Tongue (tissue), 2 donors: Measurements from ENCODE around the gene NPC2. TPM values are rescaled to one million over a fixed set of nuclear protein-coding genes. Genes with fewer than 3 reads are reported as not detected.

Experiments used
- DNase-seq: peaks from one replicate; pipeline ENCODE4 v3.0.0-alpha.2; 2015
- total RNA-seq: library from RNA; depleted of rRNA; stranded (reverse); fragments of >200 nt; gene quantifications from one replicate; pipeline ENCODE4 v1.2.3, GENCODE V29; 2014

The NPC2 gene
- total RNA-seq, 1 donor from 2014 or later: 67.7 TPM

DNA sequence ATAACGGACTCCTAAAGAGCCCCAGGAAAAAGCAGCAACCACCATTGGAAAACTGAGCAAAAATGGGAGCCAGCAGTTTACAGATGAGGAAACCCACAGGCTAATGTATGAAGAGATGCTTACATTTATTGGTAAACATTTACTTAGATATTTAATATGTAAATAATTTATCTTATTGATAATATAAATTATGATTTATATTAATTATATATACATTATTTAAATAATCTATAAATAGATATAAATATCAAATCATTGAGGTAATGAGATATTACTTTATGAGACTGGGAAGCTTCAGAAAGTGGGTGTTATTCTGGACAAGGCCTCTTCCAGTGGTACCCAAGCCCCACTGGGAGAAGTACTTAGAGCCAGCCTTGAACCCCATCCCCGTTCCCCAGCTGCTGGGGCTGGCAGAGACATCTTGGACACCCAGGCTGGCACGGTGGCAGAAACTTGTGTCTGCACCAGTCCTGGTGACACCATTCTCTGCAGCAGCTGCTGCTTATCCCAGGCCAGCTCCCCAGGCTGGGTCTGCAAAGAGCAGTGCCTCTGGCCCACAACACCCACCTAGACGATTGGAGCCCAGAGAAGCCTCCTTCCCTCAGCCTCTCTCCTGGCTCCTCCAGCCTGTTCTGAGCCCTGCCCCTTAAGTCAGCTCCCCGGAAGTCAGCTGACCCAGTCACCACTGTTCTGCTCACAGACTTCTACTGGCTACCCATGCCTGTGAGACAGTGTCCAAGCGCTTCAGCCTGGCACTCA, 26.4 kb upstream of the NPC2 start:
- peak; percentile 70 for DNase-seq

DNA sequence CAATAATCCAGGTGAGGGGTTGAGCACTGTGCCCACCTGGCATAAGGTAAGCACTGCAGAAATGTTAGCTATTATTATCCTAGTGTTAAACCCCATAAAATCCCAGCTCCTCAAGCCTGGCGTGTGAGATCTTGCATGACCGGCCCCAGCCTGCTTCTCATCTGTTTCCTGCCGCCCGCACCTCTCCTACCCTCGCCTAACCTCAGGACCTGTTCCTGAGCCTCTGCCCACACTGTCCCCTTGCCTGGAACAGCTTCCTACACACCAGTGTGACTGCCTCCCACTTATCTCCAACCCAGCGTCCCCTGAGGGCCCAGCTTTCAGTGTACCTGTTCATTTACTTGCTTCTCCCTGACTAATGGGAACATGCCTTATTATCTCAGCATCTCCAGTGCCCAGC, 25.1 kb upstream of the NPC2 start:
- DNase-seq: no peak

DNA sequence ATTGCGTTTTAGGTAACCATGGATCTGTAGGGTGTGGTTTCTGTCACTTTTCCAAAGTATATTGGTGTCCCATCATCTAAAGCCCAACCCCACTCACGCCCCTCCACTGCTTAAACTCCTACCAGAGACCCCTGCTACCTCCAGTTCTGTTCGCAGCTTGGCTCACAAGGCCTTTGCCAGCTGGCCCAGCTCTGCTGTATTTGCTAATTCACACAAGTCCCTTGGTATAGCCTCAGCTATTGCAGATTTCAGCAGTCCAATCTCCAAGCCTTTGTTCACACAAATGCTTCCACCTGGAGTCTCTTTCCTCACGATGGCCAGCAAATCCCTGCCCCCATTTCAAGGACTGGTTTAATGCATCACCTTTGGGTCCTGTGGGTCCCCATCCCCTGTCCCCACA, 24.6 kb upstream of the NPC2 start:
- no peak for DNase-seq

GRCh38 chr14:74516451-74517160, 23.5 kb upstream of the NPC2 start:
- DNase-seq: no peak

DNA sequence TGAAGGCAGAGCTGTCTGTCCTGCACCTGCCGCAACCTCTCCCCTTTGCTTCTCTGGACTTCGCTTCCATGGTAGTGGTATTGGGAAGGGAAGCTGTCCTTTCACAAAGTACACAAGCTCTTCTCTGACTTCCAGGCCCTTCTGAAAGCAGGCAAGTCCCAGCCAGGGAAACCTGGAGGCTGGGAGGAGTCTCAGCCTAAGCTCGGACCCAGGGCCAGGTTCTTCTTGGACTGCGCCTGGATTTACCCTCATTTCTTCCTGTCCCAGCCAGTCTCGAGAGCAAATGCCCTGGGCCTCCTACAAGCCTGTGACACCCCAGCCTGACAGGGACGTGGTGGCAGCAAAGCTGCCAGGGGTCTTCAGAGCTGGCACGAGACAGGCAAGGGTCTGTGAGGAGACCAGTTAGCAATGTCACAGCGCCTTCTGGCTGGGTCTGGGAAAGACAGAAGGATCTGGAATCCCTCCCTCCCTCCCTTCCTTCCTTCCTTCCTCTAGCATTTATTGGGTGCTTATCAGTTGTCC, 22.8 kb upstream of the NPC2 start:
- DNase-seq: no peak

DNA sequence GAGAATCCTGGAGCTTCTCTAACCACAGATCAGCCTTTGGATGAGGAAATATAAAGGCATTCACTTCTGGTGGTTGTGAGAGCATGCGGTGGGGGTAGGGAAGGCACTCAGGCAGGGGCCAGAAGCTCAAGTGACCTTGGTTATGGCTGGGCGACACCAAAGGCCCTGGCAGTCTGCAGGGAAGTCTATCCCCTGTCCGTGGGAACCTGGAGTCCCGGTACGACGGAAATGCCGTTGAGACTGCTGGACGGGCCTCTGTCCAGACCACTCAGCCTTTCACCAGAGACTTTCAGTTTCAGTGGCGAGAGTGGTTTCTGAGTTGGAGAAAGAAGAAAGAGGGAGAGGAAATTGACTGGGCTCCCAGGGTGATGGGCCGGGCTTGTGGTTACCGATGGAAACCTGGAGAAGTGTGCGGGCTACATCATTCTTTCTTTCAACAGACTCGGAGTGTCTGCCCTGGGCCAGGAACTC, 21.4 kb upstream of the NPC2 start:
- DNase-seq: peak; percentile 37

GRCh38 chr14:74511966-74512830, 19.1 kb upstream of the NPC2 start:
- no peak for DNase-seq

DNA sequence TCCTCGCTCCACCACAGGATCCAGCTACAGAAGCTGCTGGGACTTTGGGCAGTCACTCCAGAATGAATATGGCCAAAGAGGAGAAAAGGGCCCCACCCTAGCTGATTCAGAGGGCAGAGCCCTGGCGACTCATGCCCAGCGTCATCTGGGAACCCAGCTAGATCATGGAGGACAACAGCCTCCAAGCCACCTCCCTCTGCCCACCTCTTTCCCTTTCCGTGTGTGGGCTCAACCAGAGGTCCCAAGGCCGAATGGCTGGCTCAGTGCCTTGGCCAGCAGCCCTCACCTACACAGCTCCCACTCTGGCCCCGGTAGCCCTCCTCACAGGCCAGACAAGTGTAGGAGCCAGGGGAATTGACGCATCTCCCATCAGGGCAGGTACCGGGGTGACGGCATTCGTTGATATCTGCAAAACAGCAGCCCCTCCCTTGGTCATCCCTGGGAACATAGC, 17.9 kb upstream of the NPC2 start:
- no peak for DNase-seq

DNA sequence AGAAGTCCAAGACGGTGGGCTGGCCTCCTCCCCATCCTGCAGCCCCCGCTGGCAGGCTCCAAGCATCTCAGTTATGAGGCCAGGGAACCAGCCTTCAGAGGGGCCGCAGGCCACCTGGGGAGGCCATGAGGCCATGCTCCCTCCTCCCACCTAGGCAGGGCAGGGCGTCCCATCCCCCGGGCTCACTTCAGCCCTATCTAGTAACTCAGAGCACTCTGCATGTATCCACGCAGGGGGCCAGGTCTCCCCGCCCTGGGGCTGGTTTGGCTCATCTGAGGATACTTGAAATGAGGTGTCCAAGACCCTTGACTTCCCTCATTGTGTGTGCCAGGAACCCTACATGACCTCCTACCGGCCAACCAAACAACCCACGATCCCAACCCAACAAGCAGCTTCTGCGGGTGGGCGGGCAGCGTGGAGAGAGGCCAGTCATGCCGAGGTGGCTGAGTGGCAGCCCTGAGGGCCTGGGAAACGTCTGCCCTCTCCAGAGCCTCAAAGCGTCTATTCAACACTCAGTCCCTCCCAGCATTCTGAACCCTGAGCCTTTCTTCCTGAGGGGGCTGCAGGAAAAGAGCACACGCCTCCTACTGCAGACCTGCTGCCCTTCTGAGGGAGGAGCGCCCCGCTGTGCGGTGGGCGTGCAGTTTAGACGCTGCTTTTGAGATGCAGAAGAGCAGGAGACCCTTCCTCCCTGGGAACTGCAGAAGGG, 17.3 kb upstream of the NPC2 start:
- no peak for DNase-seq

DNA sequence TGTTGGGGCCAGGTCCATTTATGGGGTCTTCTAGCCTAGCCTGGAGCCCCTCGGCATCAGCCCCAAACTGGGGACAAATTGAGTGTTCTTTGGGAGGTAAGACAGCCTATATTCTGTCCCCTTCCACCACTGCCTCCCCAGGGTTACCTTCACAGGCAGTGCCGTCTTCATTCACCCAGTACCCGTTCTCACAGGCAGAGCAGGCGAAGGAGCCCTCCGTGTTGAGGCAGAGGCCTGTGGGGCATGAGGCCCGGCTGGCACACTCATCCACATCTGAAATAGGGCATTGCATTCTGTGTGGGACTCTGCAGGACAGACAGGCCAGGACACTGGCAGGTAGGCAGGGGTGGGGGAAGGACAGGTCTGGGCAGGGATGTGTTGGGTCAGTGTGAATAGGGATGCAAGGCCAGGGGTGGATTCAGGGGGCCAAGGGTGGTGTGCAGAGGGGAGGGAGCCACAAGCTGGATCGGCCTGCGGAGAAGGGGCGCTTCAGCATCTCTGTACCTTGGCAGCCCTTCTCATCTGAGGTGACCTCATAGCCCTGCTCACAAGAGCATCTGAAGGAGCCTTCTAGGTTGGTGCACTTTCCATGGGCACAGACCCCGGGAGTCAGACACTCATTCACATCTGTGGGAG, 16.6 kb upstream of the NPC2 start:
- DNase-seq: no peak

DNA sequence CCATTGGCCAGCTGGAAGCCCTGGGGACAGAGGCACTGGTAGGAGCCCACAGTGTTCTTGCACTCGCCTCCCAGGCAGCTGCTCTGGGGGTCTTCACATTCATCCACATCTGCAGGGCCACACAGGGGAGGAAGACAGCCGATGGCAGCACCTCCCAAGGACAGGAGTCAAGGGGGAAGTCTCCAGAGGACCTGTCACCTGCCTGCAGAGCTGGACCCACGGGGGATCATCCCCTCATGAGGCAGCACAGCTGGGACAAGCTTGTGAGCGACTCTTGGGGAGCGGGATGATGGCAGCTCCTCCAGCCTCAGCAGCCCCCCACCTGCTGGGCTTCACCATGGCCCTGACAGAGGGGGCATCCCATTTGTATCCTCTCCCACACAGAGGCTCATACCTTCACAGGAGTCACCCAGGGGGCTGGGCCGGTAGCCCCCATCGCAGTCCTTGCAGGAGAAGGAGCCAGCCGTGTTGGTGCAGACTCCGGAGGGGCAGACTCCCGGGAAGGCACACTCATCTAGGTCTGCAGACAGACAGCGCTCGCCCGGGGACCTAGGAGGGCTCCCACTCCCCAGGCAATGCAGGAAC, 15.8 kb upstream of the NPC2 start:
- DNase-seq: no peak

GRCh38 chr14:74508292-74508731, 15.2 kb upstream of the NPC2 start:
- DNase-seq: no peak

DNA sequence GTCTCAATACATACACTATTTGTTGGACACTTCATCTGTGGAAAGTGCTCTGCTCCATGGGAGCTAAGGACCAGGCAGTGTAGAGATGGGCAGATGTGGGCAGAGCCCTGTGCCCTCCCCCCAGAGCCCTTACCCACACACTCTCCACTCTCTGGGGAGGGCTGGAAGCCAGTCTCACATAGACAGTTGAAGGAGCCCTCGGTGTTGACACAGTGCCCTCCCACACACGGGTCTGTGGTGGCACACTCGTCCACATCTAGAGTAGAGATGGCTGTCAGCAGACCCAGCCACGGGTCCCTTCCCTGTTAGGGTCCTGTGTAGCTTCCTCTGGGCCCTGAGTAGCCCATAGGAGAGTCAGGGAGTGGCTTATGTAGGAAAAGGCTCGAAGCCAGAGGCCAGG, 14.7 kb upstream of the NPC2 start:
- no peak for DNase-seq

DNA sequence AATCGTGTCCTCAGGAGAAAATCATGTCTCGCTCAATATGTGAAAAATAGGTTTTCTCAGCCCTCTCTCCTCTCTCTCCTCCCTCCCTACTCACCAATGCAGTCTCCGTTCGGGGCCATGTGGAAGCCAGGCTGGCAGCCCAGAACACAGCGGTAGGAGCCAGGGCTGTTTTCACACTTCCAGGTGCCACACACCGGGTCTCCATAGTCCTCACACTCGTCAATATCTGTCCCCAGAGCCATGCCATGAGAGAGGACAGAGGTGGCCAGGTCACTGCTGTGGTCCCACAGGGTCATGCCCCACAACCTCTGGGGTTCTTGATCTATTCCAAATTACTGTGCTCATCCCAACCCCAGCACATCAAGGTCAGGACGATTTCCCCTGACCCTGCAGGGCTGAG, 14.0 kb upstream of the NPC2 start:
- no peak for DNase-seq

DNA sequence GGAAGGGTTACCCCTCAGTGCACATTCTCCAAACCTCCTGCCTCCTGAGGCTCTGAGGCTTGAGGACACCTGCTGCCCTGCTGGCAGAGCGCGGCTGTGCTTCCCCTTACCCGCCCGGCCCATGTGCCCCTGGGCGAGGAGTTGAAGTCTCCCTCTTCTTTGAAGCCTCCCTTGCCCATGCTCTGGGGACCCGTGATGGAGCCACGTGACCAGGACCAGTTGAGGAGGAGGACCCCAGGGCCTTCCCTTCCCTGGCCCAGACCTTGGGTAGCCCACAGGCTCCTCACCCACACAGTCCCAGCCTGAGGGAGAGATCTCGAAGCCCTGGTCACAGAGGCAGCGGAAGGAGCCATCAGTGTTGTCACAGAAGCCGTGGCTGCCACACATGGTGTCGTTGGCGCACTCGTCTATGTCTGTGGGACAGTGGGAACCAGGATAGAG, 13.3 kb upstream of the NPC2 start:
- no peak for DNase-seq

DNA sequence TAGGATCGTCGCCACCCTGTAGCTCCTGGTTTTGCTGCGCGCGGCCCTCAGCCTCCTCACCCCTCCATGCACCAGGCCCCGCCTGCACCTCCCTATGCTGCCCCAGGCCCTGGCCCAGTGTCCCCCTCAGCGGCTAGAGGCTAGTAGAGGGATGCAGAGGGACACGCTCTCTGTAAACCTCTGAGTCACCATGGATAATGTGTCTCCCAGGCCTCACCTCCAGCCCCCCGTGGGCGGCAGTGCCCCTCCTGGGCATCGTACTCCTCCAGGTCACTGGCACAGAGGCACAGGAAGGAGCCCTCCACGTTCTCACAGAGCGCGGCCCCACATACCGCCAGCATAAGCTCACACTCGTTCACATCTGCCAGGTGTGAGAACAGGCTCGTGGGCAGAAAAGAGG, 12.7 kb upstream of the NPC2 start:
- DNase-seq: no peak

DNA sequence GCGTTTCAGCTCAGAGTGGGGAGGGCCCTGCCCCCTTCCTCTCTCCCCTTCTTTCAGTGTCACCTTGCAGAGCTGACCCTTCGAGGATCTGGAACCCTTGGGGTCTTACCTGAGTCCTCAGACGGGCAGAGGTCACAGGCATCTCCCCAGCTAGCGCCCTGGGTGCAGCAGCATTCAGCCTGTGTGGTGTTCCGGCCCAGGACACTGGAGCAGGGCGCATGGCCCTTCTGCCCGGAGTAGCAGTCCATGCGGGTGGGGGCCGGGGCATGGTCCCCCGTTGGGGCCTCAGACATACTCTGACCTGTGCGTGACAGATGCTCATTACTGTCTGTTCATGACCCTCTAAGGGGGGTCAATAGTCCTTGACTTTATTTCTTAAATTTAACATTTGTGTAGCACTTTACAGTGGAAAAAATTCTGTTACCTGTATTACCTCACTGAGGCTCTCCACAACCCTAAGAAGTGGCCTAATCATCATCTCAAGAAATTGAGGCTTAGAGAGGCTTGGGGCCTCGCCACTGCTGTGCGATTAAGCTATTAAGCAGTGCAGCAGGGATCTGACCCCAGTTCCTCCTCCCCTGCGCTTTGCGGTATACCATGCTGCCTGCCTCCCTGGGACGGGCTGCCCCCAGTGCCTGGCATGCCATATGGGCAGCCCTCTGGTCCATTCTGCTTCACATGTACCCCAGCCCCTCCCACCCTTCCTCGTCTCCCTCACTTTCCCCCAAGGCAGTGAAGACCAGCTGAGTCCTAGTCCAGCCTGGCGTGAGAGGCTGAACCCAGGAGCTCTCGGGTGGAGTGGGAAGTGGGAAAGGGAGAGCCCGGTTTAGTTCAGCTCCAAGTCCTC, 12.0 kb upstream of the NPC2 start:
- no peak for DNase-seq

DNA sequence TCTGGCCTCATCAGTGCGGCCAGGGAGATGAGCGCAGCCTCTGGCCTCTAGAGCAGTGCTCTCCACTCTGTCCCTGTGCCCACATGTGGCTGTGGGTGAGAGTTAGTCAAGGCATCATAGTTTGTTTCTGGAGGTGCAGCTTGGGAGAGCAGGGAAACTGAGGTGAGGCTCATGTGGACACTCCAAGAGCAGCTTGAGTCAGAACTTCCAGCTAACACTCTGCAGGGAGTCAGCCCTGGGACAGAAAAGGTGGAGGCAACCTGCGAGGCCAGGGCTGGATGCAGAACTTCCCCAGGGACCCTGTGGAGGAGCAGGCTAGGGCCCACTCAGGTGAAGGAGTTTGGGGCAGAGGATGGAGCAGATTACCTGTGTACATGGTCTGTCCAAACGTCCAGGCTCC, 11.3 kb upstream of the NPC2 start:
- DNase-seq: no peak

DNA sequence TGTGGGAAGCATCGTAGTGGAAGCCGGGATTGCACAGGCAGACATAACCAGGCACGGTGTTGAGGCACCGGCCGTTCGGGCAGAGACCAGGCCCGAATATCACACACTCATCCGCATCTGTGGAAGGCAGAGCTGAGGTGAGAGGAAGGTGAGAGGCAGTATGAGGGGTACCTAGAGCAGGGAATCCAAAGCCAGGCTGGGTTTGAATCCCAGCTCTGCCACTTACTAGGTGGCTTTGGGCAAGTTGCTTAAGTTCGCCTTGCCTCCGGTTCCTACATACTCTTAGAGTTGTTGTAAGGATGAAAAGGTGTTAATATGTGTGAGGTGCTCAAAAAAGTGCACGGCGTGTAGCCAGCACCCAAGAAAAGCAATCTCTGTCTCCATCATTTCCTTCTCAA, 10.8 kb upstream of the NPC2 start:
- no peak for DNase-seq
